K562 (cell line): ENCODE data around the gene HERPUD2. TPM values are rescaled to one million over a fixed set of nuclear protein-coding genes. Genes with fewer than 3 reads are reported as not detected.

ENCODE experiments used
- ATAC-seq: fragments of 200-7000 bp; cut with Tn5 transposase; 3 replicates; pipeline ENCODE4 v1.9.1; 2020; ENCODE audit warnings: moderate library complexity
- BruUV-seq: library from RNA; stranded (reverse); fragments of 400-500 nt; replicated peaks from 2 replicates; lab custom pipeline; 2021; lab: Mats Ljungman, UMichigan
- CTCF ChIA-PET: fragments of 300-600 bp; formaldehyde crosslinking; extraction: SDS; loops from one replicate; lab custom pipeline; 2021; ENCODE audit warnings: low intra/inter-chr PET ratio; lab: Yijun Ruan, JAX
- POLR2A ChIA-PET: fragments of 300-600, 350-650 bp; sonication (Branson Sonifier 250); formaldehyde crosslinking; extraction: SDS; loops from one replicate; lab custom pipeline; 2021; ENCODE audit warnings: antibody characterized with exemption, inconsistent platforms; lab: Yijun Ruan, JAX
- DNase-seq, 4 experiments: peaks; one replicate each; pipeline versions ENCODE4 v3.0.0 to v3.0.0-alpha.2; 2011 to 2018; ENCODE audit warnings: low spot score in 3 of 4, mixed read lengths in 3 of 4; ENCODE audit errors: extremely low read depth in 1 of 4
- FAIRE-seq: peaks from 2 replicates; lab custom pipeline; 2011; peaks lifted over from hg19 to GRCh38; lab: Jason Lieb, UNC
- H2AFZ ChIP-seq: 2 replicates; pipeline ENCODE4 v1.6.0; 2011; ENCODE audit warnings: low read depth, low read length, control low read depth, inconsistent platforms
- H3K27ac ChIP-seq: fragments of 200-600 bp; 3 replicates; pipeline ENCODE4 v1.8.0; 2011; ENCODE audit warnings: low read depth, mild to moderate bottlenecking, control low read depth, inconsistent platforms, low read length, moderate library complexity, mixed read lengths; ENCODE audit errors: extremely low read depth
- H3K27me3 ChIP-seq, 2 experiments: fragments of 300-600 bp in 1 of 2; 2 replicates in 1 of 2; 3 replicates in 1 of 2; pipeline versions ENCODE4 v1.6.0 to v1.8.0; 2011; ENCODE audit warnings: inconsistent platforms in 2 of 2, low read length in 2 of 2, mild to moderate bottlenecking in 1 of 2, mixed read lengths in 1 of 2, moderate library complexity in 1 of 2; ENCODE audit not compliant: control insufficient read depth in 2 of 2, insufficient read depth in 2 of 2
- H3K36me3 ChIP-seq: fragments of 300-600 bp; 3 replicates; pipeline ENCODE4 v1.8.0; 2011; ENCODE audit warnings: mild to moderate bottlenecking, low read length, inconsistent platforms; ENCODE audit not compliant: control insufficient read depth, insufficient read depth
- H3K4me1 ChIP-seq, 2 experiments: fragments of 200-600 bp in 1 of 2; replicated peaks in 1 of 2; 2 replicates in 1 of 2; 3 replicates in 1 of 2; pipeline versions ENCODE4 v1.5.1 to v1.8.0; 2011; ENCODE audit warnings: inconsistent platforms in 2 of 2, low read length in 2 of 2, mild to moderate bottlenecking in 1 of 2, mixed read lengths in 1 of 2, moderate library complexity in 1 of 2; ENCODE audit not compliant: control insufficient read depth in 2 of 2, insufficient read depth in 2 of 2
- H3K4me2 ChIP-seq: 2 replicates; pipeline ENCODE4 v1.6.1; 2011; ENCODE audit warnings: low read length, control low read depth, inconsistent platforms, mixed read lengths; ENCODE audit not compliant: insufficient read depth
- H3K4me3 ChIP-seq: fragments of 200-600 bp; sonication (generic), shearing (Covaris generic); 2 replicates; pipeline ENCODE4 v1.5.1; 2016; ENCODE audit warnings: control low read depth, inconsistent platforms
- H3K79me2 ChIP-seq: fragments of 200-600 bp; 3 replicates; pipeline ENCODE4 v1.8.0; 2011; ENCODE audit warnings: low read length, inconsistent platforms; ENCODE audit not compliant: control insufficient read depth, insufficient read depth
- H3K9ac ChIP-seq, 2 experiments: 2 replicates each; pipeline versions ENCODE4 v1.6.0 to v1.6.1; 2011; ENCODE audit warnings: low read depth in 2 of 2, low read length in 2 of 2, control low read depth in 1 of 2, inconsistent platforms in 1 of 2, mild to moderate bottlenecking in 1 of 2, mixed read lengths in 1 of 2; ENCODE audit not compliant: insufficient read depth in 1 of 2
- H3K9me1 ChIP-seq: one replicate; pipeline ENCODE4 v1.6.0; 2011; ENCODE audit warnings: inconsistent platforms, mild to moderate bottlenecking, low read length, moderate library complexity; ENCODE audit not compliant: control insufficient read depth, insufficient read depth
- H3K9me3 ChIP-seq: replicated peaks from 2 replicates; pipeline ENCODE4 v1.5.1; 2011; ENCODE audit warnings: low read depth, low read length, inconsistent platforms; ENCODE audit not compliant: control insufficient read depth, insufficient read depth
- H4K20me1 ChIP-seq: replicated peaks from 2 replicates; pipeline ENCODE4 v1.6.1; 2011; ENCODE audit warnings: low read length, inconsistent platforms, mixed read lengths; ENCODE audit not compliant: control insufficient read depth, insufficient read depth
- PML ChIP-seq: IDR thresholded peaks from 2 replicates; pipeline ENCODE4 v1.6.1; 2012; ENCODE audit warnings: low read length, inconsistent platforms
- RFX5 ChIP-seq: IDR thresholded peaks from 2 replicates; pipeline ENCODE4 v1.6.1; 2011; ENCODE audit warnings: low read depth, mild to moderate bottlenecking, improper control_type of control experiment, low read length
- XRCC4 ChIP-seq: IDR thresholded peaks from one replicate; pipeline ENCODE4 v1.6.1; 2011; ENCODE audit not compliant: insufficient read depth, insufficient read length; ENCODE audit errors: extremely low read depth
- ZNF354B ChIP-seq: fragments of 250-450 bp; sonication (Bioruptor Pico); IDR thresholded peaks from 2 replicates; pipeline ENCODE4 v1.4.0; 2020
- WGBS: fragments of 100-300 bp; shearing (Covaris generic); methylation state at CpG from one replicate; pipeline ENCODE4 v1.1.6; 2016; ENCODE audit warnings: low coverage, mixed read lengths; ENCODE audit not compliant: insufficient coverage; ENCODE audit errors: missing lambda C conversion rate; 5-methylcytosine and 5-hydroxymethylcytosine counted together
- in situ Hi-C: fragments of 300-500 bp; cut with MboI; formaldehyde crosslinking; loops from 4 replicates; pipeline ENCODE4 v1.15.0; 2018; ENCODE audit warnings: inconsistent platforms, mixed read lengths
- intact Hi-C: fragments of 100-400 bp; cut with micrococcal nuclease; formaldehyde crosslinking; loops from 2 replicates; pipeline ENCODE4 v1.14.2; 2022
- polyA plus RNA-seq, 8 experiments: library from polyadenylated mRNA; depleted of rRNA in 4 of 8; stranded (reverse) in 5 of 8; unstranded in 3 of 8; fragments of >200 nt; fragmentation: Nextera tagmentation in 2 of 8; fragmentation: Illumina TruSeq in 1 of 8; extraction: Ambion mirVana in 2 of 8; extraction: Trizol in 1 of 8; gene quantifications; 2 replicates each; pipeline versions ENCODE4 v1.2.1 to v1.2.3, GENCODE V29; 2011 to 2014; ENCODE audit warnings: inconsistent platforms in 1 of 8, missing spikeins in 1 of 8
- total RNA-seq, 7 experiments: library from RNA; depleted of rRNA in 6 of 7; stranded (reverse); fragments of >200 nt in 6 of 7; fragmentation: Illumina TruSeq in 2 of 7; extraction: Trizol in 2 of 7; gene quantifications; 2 replicates each; pipeline versions ENCODE4 v1.2.1 to v1.2.3, GENCODE V29; 2011 to 2021; ENCODE audit warnings: low replicate concordance in 1 of 7
- TF ChIP-seq, protein P1 (sequence below), 2 experiments: fragments of 450-650 bp in 1 of 2; IDR thresholded peaks; 2 replicates each; pipeline ENCODE4 v1.6.1; 2011 to 2017; ENCODE audit warnings: low read depth in 2 of 2, antibody characterized with exemption in 1 of 2, borderline replicate concordance in 1 of 2, low read length in 1 of 2, mild to moderate bottlenecking in 1 of 2, mixed read lengths in 1 of 2; ENCODE audit not compliant: control insufficient read depth in 1 of 2

Gene HERPUD2
- total and polyA plus RNA-seq, 9 of the 15 experiments (the other 6 are each of a cell fraction or from before 2014, with no cell fraction given): 4.1 to 28.5 (median 12.3) TPM

DNA sequence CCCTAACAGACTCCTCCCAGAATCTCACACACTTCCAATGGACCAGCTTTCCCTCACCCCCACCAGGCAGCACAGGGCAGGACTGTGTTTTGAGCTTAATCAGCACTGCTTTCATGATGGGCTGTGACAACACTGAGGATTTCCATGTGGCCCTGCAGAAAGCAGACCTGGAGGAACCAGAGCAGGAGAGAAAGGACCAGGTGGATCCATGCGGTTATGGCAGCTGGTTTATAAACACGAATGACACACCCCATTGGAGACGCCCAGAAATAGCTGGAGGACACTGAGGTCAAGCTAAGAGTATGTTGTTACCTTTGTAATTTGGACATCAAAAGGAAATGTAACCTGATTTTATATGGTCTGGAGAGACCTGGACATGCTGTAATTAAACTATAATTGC lies 31.7 kb upstream of the HERPUD2 start:
- Histone ChIP-seq H3K9ac (no peak overlapping the region), H3K4me3 (no peak overlapping the region), H3K4me1 (peaks cover 0 to 10% of the 10 kb centered on the region in 2 experiments; a peak in 3 of 5 replicates), H3K9me3 (no peaks in the 10 kb centered on the region), H3K9me1 (no peaks in the 10 kb centered on the region), H3K36me3 (no peaks in the 10 kb centered on the region), H3K79me2 (no peaks in the 10 kb centered on the region), H3K27ac (no peak overlapping the region), H2AFZ (no peak overlapping the region), H3K27me3 (peaks cover 0 to 4% of the 10 kb centered on the region in 2 experiments; a peak in 1 of 5 replicates), H4K20me1 (no peaks in the 10 kb centered on the region), H3K4me2 (no peak overlapping the region)
- FAIRE-seq (no peak), DNase-seq (no peak), ATAC-seq (no peak)
- WGBS: 18% methylated on average over 3 of the region's 3 CpGs
- POLR2A ChIA-PET: interaction anchor here (1.2 kb wide), 1 partner anchor 74 kb away, joined by 4 read pairs; the partner anchor contains the start of gene SEPTIN7
- CTCF ChIA-PET: no interaction called here
- in situ Hi-C loops (no loop called here), intact Hi-C loops (no loop called here)
- BruUV-seq: no TSS peak
- TF ChIP-seq, protein P1, sequence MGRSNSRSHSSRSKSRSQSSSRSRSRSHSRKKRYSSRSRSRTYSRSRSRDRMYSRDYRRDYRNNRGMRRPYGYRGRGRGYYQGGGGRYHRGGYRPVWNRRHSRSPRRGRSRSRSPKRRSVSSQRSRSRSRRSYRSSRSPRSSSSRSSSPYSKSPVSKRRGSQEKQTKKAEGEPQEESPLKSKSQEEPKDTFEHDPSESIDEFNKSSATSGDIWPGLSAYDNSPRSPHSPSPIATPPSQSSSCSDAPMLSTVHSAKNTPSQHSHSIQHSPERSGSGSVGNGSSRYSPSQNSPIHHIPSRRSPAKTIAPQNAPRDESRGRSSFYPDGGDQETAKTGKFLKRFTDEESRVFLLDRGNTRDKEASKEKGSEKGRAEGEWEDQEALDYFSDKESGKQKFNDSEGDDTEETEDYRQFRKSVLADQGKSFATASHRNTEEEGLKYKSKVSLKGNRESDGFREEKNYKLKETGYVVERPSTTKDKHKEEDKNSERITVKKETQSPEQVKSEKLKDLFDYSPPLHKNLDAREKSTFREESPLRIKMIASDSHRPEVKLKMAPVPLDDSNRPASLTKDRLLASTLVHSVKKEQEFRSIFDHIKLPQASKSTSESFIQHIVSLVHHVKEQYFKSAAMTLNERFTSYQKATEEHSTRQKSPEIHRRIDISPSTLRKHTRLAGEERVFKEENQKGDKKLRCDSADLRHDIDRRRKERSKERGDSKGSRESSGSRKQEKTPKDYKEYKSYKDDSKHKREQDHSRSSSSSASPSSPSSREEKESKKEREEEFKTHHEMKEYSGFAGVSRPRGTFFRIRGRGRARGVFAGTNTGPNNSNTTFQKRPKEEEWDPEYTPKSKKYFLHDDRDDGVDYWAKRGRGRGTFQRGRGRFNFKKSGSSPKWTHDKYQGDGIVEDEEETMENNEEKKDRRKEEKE (IDR thresholded peaks at IDR 0.05; ENCODE audit: borderline replicate concordance in 1 of 2, control insufficient read depth in 1 of 2, low read depth in 2 of 2, low read length in 1 of 2): no peak
- TF ChIP-seq RFX5 (no peak), XRCC4 (no peak), ZNF354B (CRISPR knock-in tag) (no peak), PML (no peak)
